Endodermal cell (in vitro differentiated cells): ENCODE data around the gene PDK2. TPM values are rescaled to one million over a fixed set of nuclear protein-coding genes. Genes with fewer than 3 reads are reported as not detected.
A peak's percentile ranks its signal among the peaks of the same experiment; 100 is the strongest.

ENCODE experiments used
- DNase-seq: peaks from one replicate; pipeline ENCODE4 v3.0.0-alpha.2; 2017
- H3K27ac ChIP-seq: 2 replicates; pipeline ENCODE4 v1.5.1; 2013; ENCODE audit warnings: mild to moderate bottlenecking, low read depth, low read length, moderate library complexity
- H3K27me3 ChIP-seq: 2 replicates; pipeline ENCODE4 v1.6.1; 2013; ENCODE audit warnings: mild to moderate bottlenecking, low read length, moderate library complexity; ENCODE audit not compliant: insufficient read depth, control insufficient read depth, poor library complexity, severe bottlenecking
- H3K36me3 ChIP-seq: 2 replicates; pipeline ENCODE4 v1.7.0; 2013; ENCODE audit warnings: mild to moderate bottlenecking, low read length, moderate library complexity; ENCODE audit not compliant: control insufficient read depth, insufficient read depth
- H3K4me1 ChIP-seq: one replicate; pipeline ENCODE4 v1.7.0; 2013; ENCODE audit warnings: low read length; ENCODE audit not compliant: control insufficient read depth, insufficient read depth
- H3K4me3 ChIP-seq: 2 replicates; pipeline ENCODE4 v1.5.1; 2013; ENCODE audit warnings: mild to moderate bottlenecking, low read length, moderate library complexity
- H3K9ac ChIP-seq: 2 replicates; pipeline ENCODE4 v1.6.1; 2013; ENCODE audit warnings: mild to moderate bottlenecking, low read length, moderate library complexity; ENCODE audit not compliant: poor library complexity, severe bottlenecking; ENCODE audit errors: extremely low read depth
- H3K9me3 ChIP-seq: 2 replicates; pipeline ENCODE4 v1.6.1; 2013; ENCODE audit warnings: mild to moderate bottlenecking, low read length, moderate library complexity; ENCODE audit not compliant: control insufficient read depth
- H3K27ac Mint-ChIP-seq: 2 replicates; pipeline ENCODE4 v1.8.0; 2020; ENCODE audit warnings: mixed read lengths
- H3K27me3 Mint-ChIP-seq: 2 replicates; pipeline ENCODE4 v1.8.0; 2021; ENCODE audit warnings: mild to moderate bottlenecking, mixed read lengths; ENCODE audit not compliant: insufficient read depth
- H3K36me3 Mint-ChIP-seq: 2 replicates; pipeline ENCODE4 v1.8.0; 2020; ENCODE audit warnings: low read depth, mixed read lengths
- H3K4me1 Mint-ChIP-seq: 2 replicates; pipeline ENCODE4 v1.8.0; 2020; ENCODE audit warnings: mixed read lengths
- H3K4me3 Mint-ChIP-seq: 2 replicates; pipeline ENCODE4 v1.8.0; 2020; ENCODE audit warnings: mild to moderate bottlenecking, moderate library complexity, mixed read lengths
- H3K9me3 Mint-ChIP-seq: 2 replicates; pipeline ENCODE4 v1.8.0; 2020; ENCODE audit warnings: mild to moderate bottlenecking, mixed read lengths
- CTCF ChIP-seq: fragments of 200-600 bp; sonication (generic); conservative IDR thresholded peaks from 2 replicates; pipeline ENCODE4 v1.5.0; 2021; ENCODE audit warnings: antibody characterized with exemption, mild to moderate bottlenecking
- WGBS, 2 experiments: methylation state at CpG; one replicate each; pipeline versions ENCODE4 v1.1.5 to v1.1.7; 2013; ENCODE audit warnings: missing lambda C conversion rate in 2 of 2, mixed read lengths in 1 of 2; ENCODE audit not compliant: insufficient coverage in 1 of 2, insufficient read length in 1 of 2; 5-methylcytosine and 5-hydroxymethylcytosine counted together
- long read RNA-seq, 4 experiments: library from polyadenylated mRNA in 2 of 4; library from RNA in 1 of 4; library from capped mRNA in 1 of 4; stranded (forward) in 3 of 4; unstranded in 1 of 4; transcript quantifications; one replicate each; pipeline ENCODE4 v2.0.0, GENCODE V29; 2020 to 2021; ENCODE audit warnings: inconsistent platforms in 1 of 4
- polyA plus RNA-seq, 2 experiments: library from polyadenylated mRNA; stranded (reverse); fragments of 50-300 nt; gene quantifications; one replicate each; pipeline ENCODE4 v1.2.3, GENCODE V29; 2013
- total RNA-seq, 2 donors: library from RNA; stranded (reverse); fragmentation: NEBNext Ultra II Directional in 1 of 2; extraction: Animal tissue kit (Norgen Biotek cat#: 25700) in 1 of 2; gene quantifications; 2 replicates in 1 of 2; 3 replicates in 1 of 2; pipeline ENCODE4 v1.2.1, GENCODE V29; 2021

Gene PDK2
- total RNA-seq, result 10 to 100 TPM; 23.0 to 24.2 TPM
- 24.0 TPM for polyA plus RNA-seq (2013, experiment 1 of 2)
- 20.7 TPM for polyA plus RNA-seq (2013, experiment 2 of 2)
- long read RNA-seq, experiment 1, transcript PDK2-203 (11 exons, 3,440 nt), result major isoform, 5 of 11 reads
- long read RNA-seq, experiment 1, partial matches to known transcripts, result 3 of 11 reads
- long read RNA-seq, experiment 1, other reads (novel, unspliced or antisense), result 1 of 11 reads
- long read RNA-seq, experiment 2, transcript PDK2-203 (11 exons, 3,440 nt), result major isoform, 65 of 77 reads
- long read RNA-seq, experiment 2, partial matches to known transcripts, result 5 of 77 reads
- long read RNA-seq, experiment 2, other reads (novel, unspliced or antisense), result 3 of 77 reads
- long read RNA-seq, experiment 3, transcript PDK2-203 (11 exons, 3,440 nt), result major isoform, 135 of 149 reads
- long read RNA-seq, experiment 3, partial matches to known transcripts, result 6 of 149 reads
- long read RNA-seq, experiment 3, other reads (novel, unspliced or antisense), result 7 of 149 reads
- long read RNA-seq, experiment 4, partial matches to known transcripts, result 7 of 17 reads
- long read RNA-seq, experiment 4, other reads (novel, unspliced or antisense), result 3 of 17 reads

DNA sequence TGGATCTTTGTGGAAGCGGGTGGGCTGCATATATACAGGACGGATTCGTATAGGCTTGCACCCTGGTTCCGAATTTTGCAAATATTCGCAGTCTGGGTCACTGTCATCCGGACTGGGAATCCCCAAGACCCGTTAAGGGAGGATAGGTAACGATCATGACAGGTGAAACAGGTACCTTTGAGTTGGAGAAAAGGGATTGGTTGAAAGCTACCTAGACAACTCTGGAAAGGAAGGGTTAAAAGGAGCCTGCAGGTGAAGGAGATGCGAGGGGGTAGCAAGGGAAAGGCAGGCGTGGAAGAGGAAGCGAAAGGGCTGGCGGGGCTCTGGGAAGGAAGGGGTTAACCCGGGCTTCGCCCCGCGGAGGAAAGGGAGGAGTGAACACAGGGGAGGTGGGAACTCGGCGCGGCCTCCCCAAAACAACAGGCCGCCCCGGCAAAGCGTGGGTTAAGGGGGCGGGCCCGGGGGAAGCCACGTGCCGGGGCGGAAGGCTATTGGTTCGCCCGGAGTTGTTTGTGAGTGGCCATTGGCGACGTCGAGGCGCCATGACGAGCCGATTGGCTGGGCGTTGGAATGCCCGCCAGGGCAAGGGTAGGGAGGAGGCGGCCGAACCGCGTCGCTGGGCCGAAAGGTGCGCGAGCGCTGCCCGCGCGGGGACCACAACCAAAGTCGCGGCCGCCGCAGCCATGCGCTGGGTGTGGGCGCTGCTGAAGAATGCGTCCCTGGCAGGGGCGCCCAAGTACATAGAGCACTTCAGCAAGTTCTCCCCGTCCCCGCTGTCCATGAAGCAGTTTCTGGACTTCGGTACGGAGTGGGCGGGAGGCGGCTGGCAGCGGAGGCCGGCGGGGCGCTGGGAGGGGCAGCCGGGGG is at the start of gene PDK2:
TSS of gene PDK2 (plus strand) at position 599 of the 867 bp plus-strand sequence. CDS start at position 684, 85 bp downstream.
- H3K4me1 Mint-ChIP-seq, result peaks cover 15% of the 10 kb centered on the region
- peak; percentile 99 for DNase-seq
- 1 to 5% methylated on average over 24 to 68 of the region's 68 CpGs for WGBS, 2 experiments

DNA sequence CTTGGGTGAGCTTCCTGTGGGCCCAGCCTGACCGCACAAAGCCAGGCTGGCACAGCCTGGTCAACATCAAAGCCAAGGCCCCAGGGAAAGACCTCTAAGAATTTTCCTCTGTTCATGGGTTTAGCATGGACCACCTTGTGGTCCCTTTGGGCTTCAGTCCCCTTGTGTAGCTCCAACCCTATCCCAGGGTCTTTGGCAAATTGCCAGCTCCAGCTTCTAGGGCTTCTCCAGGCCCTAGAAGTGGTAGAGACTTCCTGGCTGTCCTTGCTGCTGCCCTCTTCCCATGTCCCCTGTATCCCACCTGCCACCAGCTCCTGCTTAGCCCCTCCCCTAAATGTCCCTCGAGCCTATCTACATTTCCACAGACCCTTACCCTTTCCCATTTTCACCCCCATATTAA is 49.0 kb upstream of the PDK2 start:
- Mint-ChIP-seq H3K4me1 (peaks cover 13% of the 10 kb centered on the region), H3K27ac (no peak overlapping the region), H3K9me3 (no peaks in the 10 kb centered on the region), H3K36me3 (no peaks in the 10 kb centered on the region), H3K27me3 (peaks cover 11% of the 10 kb centered on the region), H3K4me3 (no peak overlapping the region)
- 85 to 86% methylated on average over 2 of the region's 2 CpGs for WGBS, 2 experiments
- H3K9me3 ChIP-seq, result no peaks in the 10 kb centered on the region
- peak; percentile 31 for DNase-seq
- H3K36me3 ChIP-seq, result no peaks in the 10 kb centered on the region
- H3K9ac ChIP-seq, result no peak overlapping the region
- no peak for TF ChIP-seq CTCF
- H3K4me3 ChIP-seq, result no peak overlapping the region
- no peak overlapping the region for H3K27ac ChIP-seq
- no peaks in the 10 kb centered on the region for H3K27me3 ChIP-seq
- H3K4me1 ChIP-seq, result no peaks in the 10 kb centered on the region

More for the DNA sequence above, at the start of gene PDK2:
- H3K27me3 ChIP-seq, result no peaks in the 10 kb centered on the region
- no peak for TF ChIP-seq CTCF
- H3K9me3 ChIP-seq, result no peaks in the 10 kb centered on the region
- H3K27me3 Mint-ChIP-seq, result peaks cover 15% of the 10 kb centered on the region
- H3K36me3 ChIP-seq, result peaks cover 8% of the 10 kb centered on the region
- peak within 1 kb of the TSS; percentile 89 for H3K4me3 ChIP-seq
- H3K4me1 ChIP-seq, result no peaks in the 10 kb centered on the region
- peak within 1 kb of the TSS; percentile 66 for H3K9ac ChIP-seq
- H3K27ac ChIP-seq, result no peak within 1 kb of the TSS
- H3K4me3 Mint-ChIP-seq, result peak within 1 kb of the TSS; percentile 91
- no peaks in the 10 kb centered on the region for H3K9me3 Mint-ChIP-seq
- peaks cover 7% of the 10 kb centered on the region for H3K36me3 Mint-ChIP-seq
- H3K27ac Mint-ChIP-seq, result peak within 1 kb of the TSS; percentile 94

GRCh38 chr17:50046667-50047066 is 48.5 kb upstream of the PDK2 start:
- H3K9me3 Mint-ChIP-seq, result no peaks in the 10 kb centered on the region
- Histone ChIP-seq H3K4me3 (no peak overlapping the region), H3K9me3 (no peaks in the 10 kb centered on the region), H3K4me1 (no peaks in the 10 kb centered on the region), H3K9ac (no peak overlapping the region), H3K27me3 (no peaks in the 10 kb centered on the region), H3K27ac (no peak overlapping the region), H3K36me3 (no peaks in the 10 kb centered on the region)
- no peaks in the 10 kb centered on the region for H3K36me3 Mint-ChIP-seq
- H3K27me3 Mint-ChIP-seq, result peaks cover 11% of the 10 kb centered on the region
- TF ChIP-seq CTCF, result no peak
- 89 to 95% methylated on average over 2 to 6 of the region's 6 CpGs for WGBS, 2 experiments
- DNase-seq, result peak; percentile 48
- peaks cover 18% of the 10 kb centered on the region for H3K4me1 Mint-ChIP-seq
- no peak overlapping the region for H3K27ac Mint-ChIP-seq
- no peak overlapping the region for H3K4me3 Mint-ChIP-seq
